Mammary epithelial cell (primary cell): ENCODE results near the gene MXI1.

Experiments
- CTCF ChIP-seq, 2 donors: IDR thresholded peaks in 1 of 2; conservative IDR thresholded peaks in 1 of 2; 2 replicates each; pipeline ENCODE4 v1.5.1; 2011 to 2012; ENCODE audit warnings: inconsistent platforms in 2 of 2, low read length in 2 of 2, mild to moderate bottlenecking in 2 of 2, control low read depth in 1 of 2, low read depth in 1 of 2; ENCODE audit not compliant: insufficient read depth in 1 of 2; ENCODE audit errors: extremely low read depth in 1 of 2
- EZH2 ChIP-seq: IDR thresholded peaks from 2 replicates; pipeline ENCODE4 v1.6.1; 2012; ENCODE audit warnings: low read length, inconsistent platforms, borderline replicate concordance

- TF ChIP-seq CTCF (conservative IDR thresholded peaks at IDR 0.05 in 1 of 2, IDR thresholded peaks at IDR 0.05 in 1 of 2; ENCODE audit: extremely low read depth in 1 of 2, insufficient read depth in 1 of 2, low read depth in 1 of 2, low read length in 2 of 2) (peak; percentile 54 to 71), EZH2 (no peak)
Observed at GRCh38 chr10:110225756-110226542, 18.5 kb downstream of the MXI1 start.
